ENCODE data around the gene GPAT3.

Gene GPAT3

DNA sequence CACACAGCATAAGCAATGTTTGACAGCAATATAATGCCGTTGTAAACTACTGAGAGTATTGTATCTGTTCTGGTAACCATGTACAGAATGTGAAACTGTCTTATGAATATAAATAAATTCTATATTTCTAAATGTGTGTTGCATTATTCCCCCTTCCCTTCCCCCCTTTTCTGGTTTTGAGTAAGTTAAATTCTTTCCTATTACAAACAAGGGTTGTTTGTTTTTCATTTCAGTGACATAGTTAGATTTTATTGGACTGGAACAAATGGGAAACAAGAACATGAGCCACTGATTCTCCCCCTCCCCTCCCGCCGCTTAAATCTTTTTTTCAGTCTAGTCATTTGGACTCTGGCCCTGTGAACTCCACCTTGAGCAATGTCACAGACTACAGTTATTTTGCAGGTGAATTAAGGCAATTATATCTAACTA lies 69.8 kb downstream of the GPAT3 start:
- DNase-seq (ENCODE audit: low read depth) = no peak
- no peak overlapping the region for H3K4me3 ChIP-seq (ENCODE audit: low read depth, low read length)
- TF ChIP-seq, protein P1, sequence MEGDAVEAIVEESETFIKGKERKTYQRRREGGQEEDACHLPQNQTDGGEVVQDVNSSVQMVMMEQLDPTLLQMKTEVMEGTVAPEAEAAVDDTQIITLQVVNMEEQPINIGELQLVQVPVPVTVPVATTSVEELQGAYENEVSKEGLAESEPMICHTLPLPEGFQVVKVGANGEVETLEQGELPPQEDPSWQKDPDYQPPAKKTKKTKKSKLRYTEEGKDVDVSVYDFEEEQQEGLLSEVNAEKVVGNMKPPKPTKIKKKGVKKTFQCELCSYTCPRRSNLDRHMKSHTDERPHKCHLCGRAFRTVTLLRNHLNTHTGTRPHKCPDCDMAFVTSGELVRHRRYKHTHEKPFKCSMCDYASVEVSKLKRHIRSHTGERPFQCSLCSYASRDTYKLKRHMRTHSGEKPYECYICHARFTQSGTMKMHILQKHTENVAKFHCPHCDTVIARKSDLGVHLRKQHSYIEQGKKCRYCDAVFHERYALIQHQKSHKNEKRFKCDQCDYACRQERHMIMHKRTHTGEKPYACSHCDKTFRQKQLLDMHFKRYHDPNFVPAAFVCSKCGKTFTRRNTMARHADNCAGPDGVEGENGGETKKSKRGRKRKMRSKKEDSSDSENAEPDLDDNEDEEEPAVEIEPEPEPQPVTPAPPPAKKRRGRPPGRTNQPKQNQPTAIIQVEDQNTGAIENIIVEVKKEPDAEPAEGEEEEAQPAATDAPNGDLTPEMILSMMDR (IDR thresholded peaks at IDR 0.05; ENCODE audit: low read depth, low read length) = no peak
- TF ChIP-seq, protein P2, sequence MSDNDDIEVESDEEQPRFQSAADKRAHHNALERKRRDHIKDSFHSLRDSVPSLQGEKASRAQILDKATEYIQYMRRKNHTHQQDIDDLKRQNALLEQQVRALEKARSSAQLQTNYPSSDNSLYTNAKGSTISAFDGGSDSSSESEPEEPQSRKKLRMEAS (IDR thresholded peaks at IDR 0.05; ENCODE audit: low read depth, low read length) = no peak
- TF ChIP-seq POLR2A (IDR thresholded peaks at IDR 0.05; ENCODE audit: extremely low read depth, insufficient read length) = no peak
- TF ChIP-seq MYC (IDR thresholded peaks at IDR 0.05; ENCODE audit: low read depth, low read length) = no peak

DNA sequence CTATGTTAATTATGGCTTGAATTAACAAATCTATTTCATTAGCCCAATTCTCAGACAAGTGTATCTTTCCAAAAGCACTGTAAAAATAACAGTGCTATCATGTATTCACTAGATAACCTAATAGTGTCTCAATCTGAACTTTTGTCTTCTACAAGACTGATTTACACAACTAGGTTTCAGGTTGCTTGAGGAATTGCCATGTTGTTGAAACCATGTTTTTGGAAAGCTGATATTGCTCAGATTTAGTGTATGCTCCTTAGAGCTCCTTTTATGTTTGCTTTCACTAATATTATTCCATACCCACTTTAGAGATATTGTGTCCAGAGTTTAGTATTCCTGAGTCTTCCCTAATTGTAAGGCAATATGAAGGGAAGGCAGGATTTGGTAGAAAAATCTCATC lies 70.6 kb downstream of the GPAT3 start:
- no peak for DNase-seq (ENCODE audit: low read depth)
- no peak overlapping the region for H3K4me3 ChIP-seq (ENCODE audit: low read depth, low read length)
- TF ChIP-seq, protein P2 (IDR thresholded peaks at IDR 0.05; ENCODE audit: low read depth, low read length) = no peak

DNA sequence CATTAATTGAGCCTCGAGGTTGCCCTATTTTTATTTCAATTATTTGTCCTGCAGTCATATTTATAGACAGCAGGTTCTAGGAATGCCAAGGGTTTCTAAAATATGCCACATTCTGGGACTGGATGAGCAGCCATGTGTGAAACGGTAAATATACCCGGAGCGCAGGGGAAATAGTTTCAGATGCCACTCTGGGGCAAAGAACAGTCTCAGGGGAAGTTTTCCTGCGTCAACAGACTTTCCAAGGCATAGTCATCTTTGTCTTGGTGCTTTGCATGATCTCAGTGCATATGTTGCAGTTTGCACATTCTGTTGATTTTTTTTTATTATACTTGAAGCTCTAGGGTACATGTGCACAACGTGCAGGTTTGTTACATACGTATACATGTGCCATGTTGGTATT lies 71.0 kb downstream of the GPAT3 start:
- TF ChIP-seq MYC (IDR thresholded peaks at IDR 0.05; ENCODE audit: low read depth, low read length) (no peak), POLR2A (IDR thresholded peaks at IDR 0.05; ENCODE audit: extremely low read depth, insufficient read length) (no peak)
- TF ChIP-seq, protein P1 (IDR thresholded peaks at IDR 0.05; ENCODE audit: low read depth, low read length) = no peak
- TF ChIP-seq, protein P2 (IDR thresholded peaks at IDR 0.05; ENCODE audit: low read depth, low read length) = no peak
- no peak overlapping the region for H3K4me3 ChIP-seq (ENCODE audit: low read depth, low read length)
- DNase-seq (ENCODE audit: low read depth) = no peak

DNA sequence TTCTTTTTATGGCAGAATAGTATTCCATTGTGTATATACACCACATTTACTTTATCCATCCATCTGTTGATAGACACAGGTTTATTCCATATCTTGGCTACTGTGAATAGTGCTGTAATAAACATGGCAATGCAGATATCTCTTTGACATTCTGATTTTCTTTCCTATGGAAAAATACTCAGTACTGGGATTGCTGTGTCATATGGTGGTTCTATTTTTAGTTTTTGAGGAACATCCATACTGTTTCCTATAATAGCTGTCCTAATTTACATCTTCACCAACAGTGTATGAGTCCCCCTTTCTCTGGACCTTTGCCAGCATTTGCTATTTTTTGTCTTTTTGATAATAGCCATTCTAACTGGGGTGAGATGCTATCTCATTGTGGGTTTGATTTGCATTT lies 73.5 kb downstream of the GPAT3 start:
- TF ChIP-seq, protein P1 (IDR thresholded peaks at IDR 0.05; ENCODE audit: low read depth, low read length) = no peak
- TF ChIP-seq, protein P2 (IDR thresholded peaks at IDR 0.05; ENCODE audit: low read depth, low read length) = no peak
- TF ChIP-seq MYC (IDR thresholded peaks at IDR 0.05; ENCODE audit: low read depth, low read length) (no peak), POLR2A (IDR thresholded peaks at IDR 0.05; ENCODE audit: extremely low read depth, insufficient read length) (no peak)
- no peak overlapping the region for H3K4me3 ChIP-seq (ENCODE audit: low read depth, low read length)
- no peak for DNase-seq (ENCODE audit: low read depth)

DNA sequence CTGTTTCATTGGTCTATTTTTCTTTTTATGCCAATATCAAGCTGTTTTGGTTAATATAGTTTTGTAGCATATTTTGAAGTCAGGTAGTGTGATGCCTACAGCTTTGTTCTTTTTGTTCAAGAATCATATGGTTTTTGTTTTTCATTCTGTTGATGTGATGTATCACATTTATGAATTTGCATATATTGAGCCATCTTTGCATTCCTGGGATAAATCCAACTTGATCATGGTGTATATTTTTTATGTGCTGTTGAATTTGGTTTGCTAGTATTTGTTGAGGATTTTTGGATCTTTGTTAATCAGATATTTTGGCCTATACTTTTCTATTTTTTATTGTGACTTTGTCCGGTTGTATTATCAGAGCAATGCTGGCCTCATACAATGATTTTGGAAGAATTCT lies 74.8 kb downstream of the GPAT3 start:
- DNase-seq (ENCODE audit: low read depth) = no peak
- H3K4me3 ChIP-seq (ENCODE audit: low read depth, low read length) = no peak overlapping the region
- TF ChIP-seq, protein P1 (IDR thresholded peaks at IDR 0.05; ENCODE audit: low read depth, low read length) = no peak
- TF ChIP-seq MYC (IDR thresholded peaks at IDR 0.05; ENCODE audit: low read depth, low read length) (no peak), POLR2A (IDR thresholded peaks at IDR 0.05; ENCODE audit: extremely low read depth, insufficient read length) (no peak)
- TF ChIP-seq, protein P2 (IDR thresholded peaks at IDR 0.05; ENCODE audit: low read depth, low read length) = no peak

DNA sequence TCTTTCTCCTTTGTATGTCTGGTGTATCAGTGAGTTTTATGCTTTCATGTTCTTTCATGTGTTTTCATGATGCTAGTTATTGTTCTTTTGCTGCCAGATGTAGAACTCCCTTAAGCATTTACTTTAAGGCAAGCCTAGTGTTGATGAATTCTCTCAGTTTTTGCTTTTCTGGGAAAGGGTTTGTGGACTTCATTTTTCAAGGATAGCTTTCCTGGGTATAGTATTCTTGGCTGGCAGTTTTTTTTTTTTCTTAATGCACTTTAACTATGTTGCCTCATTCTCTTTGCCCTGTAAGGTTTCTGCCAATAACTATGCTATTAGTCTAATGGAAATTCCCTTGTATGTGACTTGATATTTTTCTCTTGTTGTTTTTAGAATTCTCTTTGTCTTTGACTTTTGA lies 77.1 kb downstream of the GPAT3 start:
- no peak overlapping the region for H3K4me3 ChIP-seq (ENCODE audit: low read depth, low read length)
- no peak for TF ChIP-seq MYC (IDR thresholded peaks at IDR 0.05; ENCODE audit: low read depth, low read length)
- TF ChIP-seq, protein P1 (IDR thresholded peaks at IDR 0.05; ENCODE audit: low read depth, low read length) = no peak
- no peak for TF ChIP-seq POLR2A (IDR thresholded peaks at IDR 0.05; ENCODE audit: extremely low read depth, insufficient read length)
- TF ChIP-seq, protein P2 (IDR thresholded peaks at IDR 0.05; ENCODE audit: low read depth, low read length) = no peak
- no peak for DNase-seq (ENCODE audit: low read depth)

All from NB4 (cell line).